ENCODE results near the gene QSOX2.

GRCh38 chr9:136163248-136163850 lies 82.3 kb downstream of the QSOX2 start:
- TF ChIP-seq POLR2A (IDR thresholded peaks at IDR 0.05), result no peak
- TF ChIP-seq CTCF (IDR thresholded peaks at IDR 0.05), result no peak
- no peak for TF ChIP-seq POLR2AphosphoS5 (IDR thresholded peaks at IDR 0.05)
- TF ChIP-seq EP300 (IDR thresholded peaks at IDR 0.05), result no peak

Measured in stomach (tissue), 4 donors.